ENCODE data around the gene PADI4. TPM values are rescaled to one million over a fixed set of nuclear protein-coding genes. Genes with fewer than 3 reads are reported as not detected.

The PADI4 gene
- total and polyA plus RNA-seq, 2 of the 8 experiments (the other 6 are each of a cell fraction or from before 2014, with no cell fraction given), result 0.29 TPM; not detected in 1

- Histone ChIP-seq H3K23me2 (ENCODE audit: low read depth, low read length) (no peaks in the 10 kb centered on the region), H4K20me1 (replicated peaks in 1 of 2; ENCODE audit: control insufficient read depth in 1 of 2, insufficient read depth in 2 of 2, low read length in 2 of 2) (peaks cover 0 to 1% of the 10 kb centered on the region in 2 experiments), H2BK120ac (replicated peaks; ENCODE audit: low read depth, low read length) (no peak overlapping the region), H3K4me3 (ENCODE audit: extremely low read depth in 1 of 4, insufficient read depth in 2 of 4, low read depth in 3 of 4, low read length in 4 of 4) (no peak overlapping the region), H2AK5ac (ENCODE audit: low read depth, low read length) (peak overlapping the region; percentile 75; the same call in 1 of the 2 replicates), H3K79me1 (ENCODE audit: low read depth, low read length) (no peaks in the 10 kb centered on the region; the same call in 1 of the 2 replicates), H4K5ac (ENCODE audit: insufficient read length, low read depth, low read length) (no peak overlapping the region), H3K27ac (ENCODE audit: low read depth, low read length) (no peak overlapping the region), H3K14ac (ENCODE audit: insufficient read length) (no peak overlapping the region), H4K91ac (replicated peaks; ENCODE audit: insufficient read length, low read length) (no peak overlapping the region), H3K56ac (replicated peaks; ENCODE audit: insufficient read length, low read depth, low read length) (no peak overlapping the region), H3K4me1 (replicated peaks in 1 of 4; ENCODE audit: control insufficient read depth in 3 of 4, insufficient read depth in 4 of 4, low read length in 3 of 4) (peaks cover 0 to 10% (median 4%) of the 10 kb centered on the region in 4 experiments; a peak in 4 of 7 replicates), H3K27me3 (replicated peaks in 1 of 4; ENCODE audit: control insufficient read depth in 3 of 4, extremely low read depth in 1 of 4, insufficient read depth in 3 of 4, low read length in 3 of 4) (no peaks in the 10 kb centered on the region; a peak in 1 of 7 replicates), H2AFZ (ENCODE audit: low read length) (no peak overlapping the region), H3K23ac (ENCODE audit: insufficient read length) (no peak overlapping the region), H3K4me2 (ENCODE audit: insufficient read depth in 1 of 2, low read depth in 2 of 2, low read length in 2 of 2) (no peak overlapping the region; a peak in 1 of 4 replicates), H3K18ac (ENCODE audit: extremely low read depth, low read length) (no peak overlapping the region), H2BK12ac (ENCODE audit: low read depth, low read length) (no peak overlapping the region), H3K4ac (replicated peaks; ENCODE audit: insufficient read length, low read depth, low read length) (no peak overlapping the region), H2BK5ac (ENCODE audit: low read depth, low read length) (no peak overlapping the region), H2BK20ac (ENCODE audit: low read length) (no peak overlapping the region), H2BK15ac (ENCODE audit: low read length) (no peak overlapping the region), H3K36me3 (ENCODE audit: control insufficient read depth in 2 of 4, insufficient read depth in 4 of 4, low read length in 3 of 4) (no peaks in the 10 kb centered on the region; a peak in 1 of 8 replicates), H3K9me3 (ENCODE audit: insufficient read depth in 2 of 2, low read depth in 1 of 2, low read length in 1 of 2) (no peaks in the 10 kb centered on the region), H3K9ac (replicated peaks in 1 of 4; ENCODE audit: extremely low read depth in 1 of 4, low read depth in 3 of 4, low read length in 3 of 4) (no peak overlapping the region), H3K79me2 (ENCODE audit: control insufficient read depth in 1 of 2, insufficient read depth in 2 of 2, low read length in 2 of 2) (no peaks in the 10 kb centered on the region), H4K8ac (ENCODE audit: extremely low read depth, insufficient read depth, low read length) (no peak overlapping the region)
- CTCF ChIA-PET (ENCODE audit: partially characterized antibody), result interaction anchor here (0.9 to 5.2 kb wide), 10 partner anchors 13 to 280 kb away, joined by 3 to 19 read pairs (median 4); partner anchors contain the start of gene PADI6
- POLR2A ChIA-PET (ENCODE audit: partially characterized antibody), result interaction anchor here (0.6 to 10.0 kb wide), 4 partner anchors 14 to 69 kb away, joined by 3 to 116 read pairs (median 3); partner anchors contain the start of gene RCC2
- DNase-seq (ENCODE audit: low read depth in 1 of 2, low spot score in 2 of 2) (no peak), FAIRE-seq (no peak)
- peak in 1 of 3 experiments; percentile 22; a peak in 1 of 4 replicates for TF ChIP-seq CTCF (IDR thresholded peaks at IDR 0.05; ENCODE audit: control extremely low read depth in 1 of 3, insufficient read depth in 1 of 3, low read depth in 1 of 3, low read length in 3 of 3)
- TF ChIP-seq BRCA1 (IDR thresholded peaks at IDR 0.05; ENCODE audit: low read depth, low read length), result no peak
- TF ChIP-seq SP2 (IDR thresholded peaks at IDR 0.05; ENCODE audit: low read length), result no peak
- TF ChIP-seq RAD21 (IDR thresholded peaks at IDR 0.05 in 1 of 2, conservative IDR thresholded peaks at IDR 0.05 in 1 of 2; ENCODE audit: low read depth in 2 of 2, low read length in 2 of 2), result peak in 1 of 2 experiments; percentile 12; a peak in 1 of 4 replicates
- TF ChIP-seq POLR2AphosphoS5 (IDR thresholded peaks at IDR 0.05; ENCODE audit: low read depth, low read length), result no peak
- 86% methylated on average over 11 of the region's 11 CpGs; no CpG with 5 or more reads in 1 of the 2 experiments for WGBS, 2 experiments (ENCODE audit: extremely low coverage in 1 of 2, insufficient coverage in 1 of 2, insufficient read length in 1 of 2, insufficient replicate concordance in 2 of 2, low coverage in 1 of 2, low lambda C conversion rate in 2 of 2, missing lambda C conversion rate in 1 of 2)
Measured at GRCh38 chr1:17400725-17401341, 92.8 kb downstream of the PADI4 start.

Data from H1 (cell line).